Breast epithelium (tissue), 3 donors: ENCODE results near the gene ARL3.
A peak's percentile ranks its signal among the peaks of the same experiment; 100 is the strongest.

Experiments
- POLR2AphosphoS5 ChIP-seq, 3 donors: sonication (generic); formaldehyde crosslinking; IDR thresholded peaks; one replicate each; pipeline ENCODE4 v1.6.1; 2017; ENCODE audit warnings: antibody characterized with exemption in 3 of 3
- TF ChIP-seq, protein P1 (sequence below), 3 donors: fragments of 450-650 bp; IDR thresholded peaks; one replicate each; pipeline ENCODE4 v1.5.1; 2016 to 2017; ENCODE audit warnings: antibody characterized with exemption in 3 of 3, mild to moderate bottlenecking in 3 of 3, moderate library complexity in 3 of 3

DNA sequence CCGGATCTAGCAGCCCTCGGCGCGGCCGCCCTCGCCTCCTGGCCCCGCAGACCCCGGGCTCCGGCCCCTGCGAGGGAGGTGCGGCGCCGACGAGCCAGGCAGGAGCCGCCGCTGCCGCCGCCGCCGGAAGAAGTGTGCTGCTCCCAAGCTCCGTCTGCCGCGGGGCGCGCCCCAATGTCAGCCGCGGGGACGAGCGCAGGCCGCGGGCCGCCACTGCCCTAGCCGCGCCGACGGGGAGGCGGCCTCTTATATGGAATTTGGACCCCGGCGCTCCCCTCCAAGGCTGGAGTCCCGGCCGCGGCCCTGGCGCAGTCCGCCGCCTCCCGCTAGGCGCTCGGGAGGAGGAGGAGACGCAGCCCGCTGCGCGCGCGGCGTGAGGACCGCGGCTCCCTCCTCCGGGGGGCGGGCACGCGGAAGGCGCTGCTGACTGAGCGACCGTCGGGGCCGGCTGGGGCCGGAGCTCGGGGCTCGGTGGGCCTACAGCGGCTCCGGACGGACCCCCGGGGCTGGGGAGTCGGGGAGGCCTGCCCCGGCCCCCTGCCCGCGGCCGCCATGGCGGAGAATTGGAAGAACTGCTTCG lies 70.0 kb downstream of the ARL3 start, which contains the start of gene TRIM8:
- TF ChIP-seq, protein P1, sequence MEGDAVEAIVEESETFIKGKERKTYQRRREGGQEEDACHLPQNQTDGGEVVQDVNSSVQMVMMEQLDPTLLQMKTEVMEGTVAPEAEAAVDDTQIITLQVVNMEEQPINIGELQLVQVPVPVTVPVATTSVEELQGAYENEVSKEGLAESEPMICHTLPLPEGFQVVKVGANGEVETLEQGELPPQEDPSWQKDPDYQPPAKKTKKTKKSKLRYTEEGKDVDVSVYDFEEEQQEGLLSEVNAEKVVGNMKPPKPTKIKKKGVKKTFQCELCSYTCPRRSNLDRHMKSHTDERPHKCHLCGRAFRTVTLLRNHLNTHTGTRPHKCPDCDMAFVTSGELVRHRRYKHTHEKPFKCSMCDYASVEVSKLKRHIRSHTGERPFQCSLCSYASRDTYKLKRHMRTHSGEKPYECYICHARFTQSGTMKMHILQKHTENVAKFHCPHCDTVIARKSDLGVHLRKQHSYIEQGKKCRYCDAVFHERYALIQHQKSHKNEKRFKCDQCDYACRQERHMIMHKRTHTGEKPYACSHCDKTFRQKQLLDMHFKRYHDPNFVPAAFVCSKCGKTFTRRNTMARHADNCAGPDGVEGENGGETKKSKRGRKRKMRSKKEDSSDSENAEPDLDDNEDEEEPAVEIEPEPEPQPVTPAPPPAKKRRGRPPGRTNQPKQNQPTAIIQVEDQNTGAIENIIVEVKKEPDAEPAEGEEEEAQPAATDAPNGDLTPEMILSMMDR (IDR thresholded peaks at IDR 0.05), result no peak
- peak in 1 of 3 donors; percentile 11 for TF ChIP-seq POLR2AphosphoS5 (IDR thresholded peaks at IDR 0.05)
